NCI-H146 (cell line): Measurements from ENCODE around the gene RMC1.
"Not testable (repeated sequence)": the region's sequence is repeated elsewhere in the genome, so short reads cannot be mapped to it uniquely, and the experiment has no call there.

Experiments
- DNase-seq: peaks from one replicate; lab custom pipeline; 2025; lab: John Stamatoyannopoulos, UW

Gene RMC1

GRCh38 chr18:23532848-23533247, 29.5 kb downstream of the RMC1 start:
- no peak for DNase-seq

- no peak for DNase-seq
These were observed 31.0 kb downstream of the RMC1 start for GRCh38 chr18:23534276-23534675.

GRCh38 chr18:23536204-23536603, 32.9 kb downstream of the RMC1 start:
- no peak for DNase-seq

GRCh38 chr18:23537274-23537673, 34.0 kb downstream of the RMC1 start:
- DNase-seq = no peak

GRCh38 chr18:23538001-23538400, 34.7 kb downstream of the RMC1 start:
- DNase-seq = no peak

GRCh38 chr18:23538870-23539269, 35.6 kb downstream of the RMC1 start:
- no peak for DNase-seq

GRCh38 chr18:23539296-23539695, 36.0 kb downstream of the RMC1 start:
- no peak for DNase-seq

- no peak for DNase-seq
These were observed 36.7 kb downstream of the RMC1 start for GRCh38 chr18:23539911-23540525.

- no peak for DNase-seq
These were observed 37.6 kb downstream of the RMC1 start for GRCh38 chr18:23540867-23541266.

- DNase-seq = no peak
These were observed 38.2 kb downstream of the RMC1 start for GRCh38 chr18:23541349-23542093.

- no peak for DNase-seq
These were observed 39.1 kb downstream of the RMC1 start for GRCh38 chr18:23542461-23542860.

GRCh38 chr18:23545247-23545789, 42.0 kb downstream of the RMC1 start:
- no peak for DNase-seq

- no peak for DNase-seq
These were observed 44.0 kb downstream of the RMC1 start for GRCh38 chr18:23547306-23547705.

- DNase-seq = no peak
These were observed 44.5 kb downstream of the RMC1 start for GRCh38 chr18:23547846-23548245.

GRCh38 chr18:23548275-23548674, 45.0 kb downstream of the RMC1 start:
- DNase-seq = no peak

GRCh38 chr18:23548719-23549118, 45.4 kb downstream of the RMC1 start:
- no peak for DNase-seq

GRCh38 chr18:23550898-23551297, 47.6 kb downstream of the RMC1 start:
- no peak for DNase-seq

- no peak for DNase-seq
These were observed 48.7 kb downstream of the RMC1 start for GRCh38 chr18:23551978-23552377.

- no peak for DNase-seq
These were observed 49.2 kb downstream of the RMC1 start for GRCh38 chr18:23552505-23552904.

GRCh38 chr18:23553887-23554286, 50.6 kb downstream of the RMC1 start:
- no peak for DNase-seq

GRCh38 chr18:23556145-23556780, 53.0 kb downstream of the RMC1 start:
- DNase-seq = no peak

- not testable (repeated sequence) for DNase-seq
These were observed 54.2 kb downstream of the RMC1 start for GRCh38 chr18:23557511-23557910.

GRCh38 chr18:23560186-23560585, 56.9 kb downstream of the RMC1 start:
- DNase-seq = no peak
